ENCODE data around the gene DCBLD1.

The DCBLD1 gene

DNA sequence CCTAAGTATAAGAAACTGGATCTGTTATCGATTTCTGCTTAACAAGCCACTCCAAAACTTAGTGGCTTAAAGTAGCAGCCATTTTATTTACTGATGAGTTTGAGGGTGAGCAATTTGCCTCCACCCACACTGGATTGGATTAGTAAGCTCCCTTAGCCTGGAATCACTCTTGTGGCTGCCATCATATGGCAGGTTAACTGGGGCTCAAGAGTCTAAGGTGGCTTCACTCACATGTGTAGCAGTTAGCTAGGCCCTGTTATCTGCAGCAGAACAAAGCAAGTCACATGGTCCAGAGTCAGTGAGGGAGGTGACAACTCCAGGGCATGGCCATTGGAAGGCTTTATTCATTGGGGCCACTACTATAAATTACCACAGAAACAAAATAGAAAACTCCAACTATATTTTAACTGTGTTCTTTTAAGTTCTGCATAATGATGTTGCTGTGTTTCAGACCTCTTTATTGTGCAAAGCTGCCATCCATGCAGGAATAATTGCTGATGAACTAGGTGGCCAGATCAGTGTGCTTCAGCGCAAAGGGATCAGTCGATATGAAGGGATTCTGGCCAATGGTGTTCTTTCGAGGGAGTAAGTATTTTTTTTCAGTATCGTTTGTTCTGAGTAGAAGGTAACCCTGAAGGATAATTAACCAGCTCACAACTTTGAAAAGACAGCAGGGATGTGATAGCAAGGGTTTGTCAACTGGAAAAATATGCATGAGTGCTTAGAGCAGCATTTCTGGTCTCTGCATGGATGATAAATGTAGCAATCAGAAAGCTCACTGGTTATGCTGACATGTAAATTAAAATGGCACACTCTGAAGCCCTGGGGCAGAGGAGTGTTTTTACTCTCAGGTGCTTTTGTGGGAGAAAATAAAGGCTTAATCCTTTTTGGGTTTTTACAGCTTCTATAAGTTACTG, 49.6 kb downstream of the DCBLD1 start:
- DNase-seq: no peak

GRCh38 chr6:117533775-117534174, 51.3 kb downstream of the DCBLD1 start:
- DNase-seq: no peak

GRCh38 chr6:117534974-117535373, 52.5 kb downstream of the DCBLD1 start:
- DNase-seq: no peak

DNA sequence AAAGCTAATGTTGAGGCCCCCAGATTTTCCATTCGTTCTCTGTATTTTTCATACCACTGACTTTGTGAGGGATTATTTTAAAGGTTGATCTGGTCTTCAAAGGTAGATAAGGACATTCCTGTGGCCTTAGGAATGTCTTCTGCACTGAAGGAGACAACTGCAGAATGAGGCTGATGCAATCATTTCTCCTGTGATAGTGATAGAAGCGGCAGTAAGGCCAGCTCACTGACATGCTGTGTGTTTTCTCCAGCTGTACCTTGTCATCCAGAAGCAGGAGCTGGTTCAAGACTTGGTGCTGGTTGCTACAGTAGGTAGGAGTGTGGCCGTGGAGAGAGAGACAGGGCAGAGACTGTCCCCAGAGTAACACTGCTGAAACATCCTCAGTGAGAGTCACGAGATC, 53.8 kb downstream of the DCBLD1 start:
- DNase-seq: no peak

- no peak for DNase-seq
These were observed 56.1 kb downstream of the DCBLD1 start for GRCh38 chr6:117538615-117539014.

GRCh38 chr6:117540670-117541069, 58.2 kb downstream of the DCBLD1 start:
- DNase-seq: no peak

GRCh38 chr6:117542493-117542892, 60.0 kb downstream of the DCBLD1 start:
- no peak for DNase-seq

DNA sequence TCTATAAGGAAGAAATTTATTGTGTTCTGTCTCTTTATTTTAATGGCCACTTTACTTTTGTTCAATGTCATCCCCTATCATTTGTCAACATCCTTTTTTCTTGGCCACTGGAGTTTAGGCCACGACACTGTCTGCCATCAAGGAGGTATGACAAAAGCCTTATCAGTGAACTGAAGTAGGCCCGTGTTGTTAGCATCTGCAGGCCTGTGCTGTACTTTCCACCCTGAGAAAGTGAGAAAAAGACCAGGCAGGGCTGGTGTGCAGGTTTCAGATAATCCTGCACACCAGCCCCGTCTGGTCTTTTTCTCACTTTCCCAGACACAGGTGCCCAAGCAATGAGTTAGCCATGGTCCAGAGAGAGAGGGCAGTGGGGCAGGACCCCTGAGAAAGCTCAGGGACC, 62.2 kb downstream of the DCBLD1 start:
- no peak for DNase-seq

- no peak for DNase-seq
These were observed 62.7 kb downstream of the DCBLD1 start for GRCh38 chr6:117545161-117545595.

DNA sequence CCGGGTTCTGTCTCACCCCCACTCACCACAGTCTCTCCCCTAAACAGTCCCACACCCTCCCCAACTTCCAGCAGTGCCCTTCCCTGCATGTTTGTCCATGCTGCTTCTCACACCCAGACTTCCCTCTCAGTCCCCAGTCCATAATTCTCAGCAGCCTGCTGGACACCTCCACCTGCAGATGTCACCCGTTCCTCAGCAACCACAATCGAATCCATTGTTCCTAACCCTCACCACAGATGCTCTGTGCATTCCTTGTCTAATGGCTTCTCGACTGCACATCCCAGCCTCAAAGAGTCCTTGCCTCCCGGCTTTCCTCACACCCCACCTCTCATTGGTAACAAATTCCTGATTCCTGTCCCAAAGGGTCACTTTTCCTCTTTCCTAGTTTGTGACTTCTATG, 64.2 kb downstream of the DCBLD1 start:
- no peak for DNase-seq

DNA sequence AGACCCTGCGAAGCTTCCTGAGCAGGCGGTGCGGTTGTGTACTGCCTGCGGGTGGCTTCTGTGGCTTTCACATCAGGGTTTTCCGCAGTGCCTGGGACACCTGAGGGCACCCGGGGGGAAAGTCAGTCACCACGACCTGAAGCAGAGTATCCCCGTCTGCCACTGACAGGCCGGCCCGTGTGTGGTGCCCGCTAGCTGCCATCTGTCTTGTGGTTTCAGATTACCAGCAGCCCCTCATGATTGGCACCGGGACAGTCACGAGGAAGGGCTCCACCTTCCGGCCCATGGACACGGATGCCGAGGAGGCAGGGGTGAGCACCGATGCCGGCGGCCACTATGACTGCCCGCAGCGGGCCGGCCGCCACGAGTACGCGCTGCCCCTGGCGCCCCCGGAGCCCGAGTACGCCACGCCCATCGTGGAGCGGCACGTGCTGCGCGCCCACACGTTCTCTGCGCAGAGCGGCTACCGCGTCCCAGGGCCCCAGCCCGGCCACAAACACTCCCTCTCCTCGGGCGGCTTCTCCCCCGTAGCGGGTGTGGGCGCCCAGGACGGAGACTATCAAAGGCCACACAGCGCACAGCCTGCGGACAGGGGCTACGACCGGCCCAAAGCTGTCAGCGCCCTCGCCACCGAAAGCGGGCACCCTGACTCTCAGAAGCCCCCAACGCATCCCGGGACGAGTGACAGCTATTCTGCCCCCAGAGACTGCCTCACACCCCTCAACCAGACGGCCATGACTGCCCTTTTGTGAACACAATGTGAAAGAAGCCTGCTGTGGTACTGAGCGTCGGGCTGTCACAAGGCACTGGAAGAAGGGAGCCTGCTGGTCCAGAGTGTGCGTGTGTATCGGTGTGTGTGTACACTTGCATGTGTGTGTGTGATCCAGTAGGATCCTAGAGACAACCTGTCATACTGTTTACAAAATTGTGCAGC, 65.5 kb downstream of the DCBLD1 start:
- DNase-seq: peak; percentile 38

GRCh38 chr6:117548797-117549301, 66.4 kb downstream of the DCBLD1 start:
- peak; percentile 71 for DNase-seq

DNA sequence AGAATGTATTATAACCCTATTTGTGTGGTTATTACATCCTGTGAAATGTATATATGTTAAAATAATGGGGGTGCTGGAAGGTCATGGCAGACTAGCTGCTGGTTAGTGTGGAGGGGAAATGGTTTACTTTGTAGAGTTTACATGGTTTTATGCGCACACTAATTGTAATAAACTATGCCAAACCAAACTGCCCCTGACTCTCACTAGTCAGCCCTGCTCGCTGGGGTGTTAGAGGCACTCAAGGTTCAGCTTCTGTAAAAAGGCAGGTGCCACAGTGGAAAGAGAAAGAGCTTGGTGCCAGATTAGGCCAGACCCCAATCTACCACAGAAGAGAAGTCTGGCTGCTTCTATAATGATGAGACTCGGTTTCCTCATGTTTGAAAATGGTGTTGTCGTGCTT, 67.1 kb downstream of the DCBLD1 start:
- no peak for DNase-seq

GRCh38 chr6:117550078-117550600, 67.7 kb downstream of the DCBLD1 start:
- DNase-seq: no peak

DNA sequence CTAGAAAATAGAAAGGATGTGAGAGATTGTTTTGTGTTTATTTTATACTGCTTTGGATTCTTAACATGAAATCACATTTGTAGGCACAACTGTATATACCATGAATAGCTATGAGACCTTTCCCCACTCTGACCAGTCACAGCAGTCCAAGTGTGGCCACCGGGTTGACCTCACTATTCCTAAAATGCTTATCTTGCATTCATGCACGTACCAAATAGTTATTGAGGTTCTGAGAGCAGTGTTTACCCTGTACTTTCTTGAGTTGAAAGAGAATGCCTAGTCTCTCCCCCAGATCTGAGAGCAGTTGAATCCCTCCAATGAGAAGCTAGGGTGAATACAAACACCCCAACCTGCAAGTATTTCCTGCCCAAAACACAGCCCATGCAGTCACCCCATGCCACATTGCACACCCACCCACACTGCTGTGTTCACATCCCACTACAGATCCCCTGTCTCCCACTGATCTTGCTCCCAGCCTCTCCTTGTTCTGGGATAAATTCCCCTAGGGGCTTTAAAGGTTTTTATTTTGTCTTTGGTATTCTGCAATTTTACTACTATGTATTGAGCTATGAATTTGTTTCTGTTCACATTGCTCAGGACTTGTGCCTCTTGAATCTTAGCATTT, 68.3 kb downstream of the DCBLD1 start:
- DNase-seq: no peak

DNA sequence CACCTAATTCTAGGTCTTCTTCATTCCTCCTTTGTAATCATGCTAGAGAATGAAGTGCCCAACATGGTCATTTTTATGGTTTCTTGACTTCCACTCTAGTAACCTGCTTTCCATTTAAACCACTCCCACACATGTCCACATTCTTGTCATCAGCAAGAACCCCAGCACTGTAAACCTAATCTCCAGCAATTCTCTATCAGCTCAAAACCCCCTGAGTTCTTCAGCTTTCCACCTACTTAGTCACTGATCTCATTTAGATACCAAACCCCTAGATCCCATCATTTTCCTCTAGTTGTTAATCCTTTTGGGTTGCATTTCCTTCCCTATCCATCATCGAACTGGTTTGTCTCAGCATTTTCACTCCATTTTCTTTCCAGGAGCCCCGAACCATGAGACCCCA, 70.1 kb downstream of the DCBLD1 start:
- DNase-seq: no peak

GRCh38 chr6:117553142-117553541, 70.7 kb downstream of the DCBLD1 start:
- no peak for DNase-seq

DNA sequence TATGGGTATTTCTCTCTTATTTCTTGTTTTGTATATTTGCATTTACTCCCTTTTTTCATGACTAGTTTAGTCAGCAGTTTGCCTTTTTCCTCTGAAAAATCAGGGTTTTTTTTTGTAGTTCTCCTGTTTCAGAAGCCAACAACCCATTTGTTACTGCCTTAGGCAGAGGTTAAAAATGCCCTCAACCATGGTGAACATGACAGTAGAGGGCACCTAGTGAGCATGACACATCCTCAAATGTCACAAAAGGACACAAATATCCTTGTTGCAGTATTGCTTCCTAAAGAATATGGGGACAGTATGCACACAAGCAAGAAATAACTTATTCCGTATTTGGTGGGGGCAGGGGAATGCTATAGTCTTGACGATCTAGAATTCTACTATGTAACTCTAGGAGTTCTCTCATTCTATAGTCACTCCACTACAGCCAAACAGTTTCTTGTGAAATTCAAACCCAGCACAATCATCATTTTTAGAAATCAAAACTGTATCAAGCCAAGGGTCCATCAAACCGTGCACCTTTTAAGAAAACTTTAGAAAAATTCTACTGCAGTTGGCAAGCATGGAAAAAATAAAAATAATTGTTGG, 72.9 kb downstream of the DCBLD1 start:
- no peak for DNase-seq

DNA sequence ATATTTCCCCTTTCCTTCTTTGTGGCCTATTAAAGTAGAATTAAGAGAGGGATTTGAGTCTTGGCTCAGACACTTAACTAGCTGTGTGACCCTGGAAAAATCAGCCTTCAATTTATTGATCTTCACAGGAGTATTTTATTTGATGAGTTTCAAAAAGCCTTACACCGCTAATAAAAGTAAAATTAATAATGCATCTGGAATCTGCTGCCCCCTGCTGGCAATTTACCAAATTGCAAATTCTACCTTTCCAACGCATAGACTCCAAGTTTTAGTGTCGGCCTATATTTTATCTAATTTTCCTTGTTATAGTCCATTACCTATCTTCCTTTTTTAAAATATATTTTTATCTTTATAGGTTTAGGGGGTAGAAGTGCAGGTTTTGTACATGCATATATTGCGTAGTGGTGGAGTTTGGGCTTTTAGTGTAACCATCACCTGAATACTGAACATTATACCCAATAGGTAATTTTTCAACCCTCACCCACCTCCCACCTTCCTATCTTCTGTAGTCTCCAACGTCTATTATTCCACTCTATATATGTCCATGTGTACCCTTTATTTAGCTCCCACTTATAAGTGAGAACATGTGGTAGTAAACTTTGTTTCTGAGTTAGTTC, 73.5 kb downstream of the DCBLD1 start:
- peak; percentile 39 for DNase-seq

DNA sequence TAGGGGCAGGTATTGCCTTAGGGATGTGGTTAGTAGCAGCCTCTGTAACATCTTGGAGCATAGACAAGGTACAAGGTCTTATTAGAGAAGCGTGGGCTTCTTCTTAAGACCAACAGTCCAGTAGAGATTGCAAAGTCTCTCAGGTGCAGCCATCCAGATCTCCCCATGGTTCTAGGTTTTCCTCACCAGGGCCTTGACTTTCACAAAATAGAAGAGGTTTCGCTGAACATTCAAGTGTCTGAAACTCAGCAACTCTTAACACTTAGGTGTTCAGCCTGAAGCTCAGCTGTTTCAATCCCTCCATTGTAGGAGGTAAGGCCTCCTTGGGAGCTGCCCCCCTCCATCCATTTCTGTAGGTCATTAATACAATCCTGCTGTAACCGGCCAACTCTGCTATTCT, 75.5 kb downstream of the DCBLD1 start:
- DNase-seq: no peak

GRCh38 chr6:117558818-117559217, 76.3 kb downstream of the DCBLD1 start:
- no peak for DNase-seq

- DNase-seq: no peak
These were observed 76.8 kb downstream of the DCBLD1 start for GRCh38 chr6:117559299-117559698.

Data from activated CD4-positive, alpha-beta T cell treated with anti-CD3 and anti-CD28 coated beads, Interleukin-2, amount 50 U/mL, for 16 hours (primary cell).